ENCODE measurements around the gene BPIFB6.

- TF ChIP-seq ATF3 (CRISPR knock-in tag; conservative IDR thresholded peaks at IDR 0.05): no peak
- TF ChIP-seq CTCF (IDR thresholded peaks at IDR 0.05): no peak
- TF ChIP-seq SP1 (CRISPR knock-in tag; conservative IDR thresholded peaks at IDR 0.05): no peak
- TF ChIP-seq SMAD3 (CRISPR knock-in tag; IDR thresholded peaks at IDR 0.05; ENCODE audit: borderline replicate concordance): no peak
- TF ChIP-seq FOXJ3 (CRISPR knock-in tag; IDR thresholded peaks at IDR 0.05; ENCODE audit: borderline replicate concordance): no peak
- no peak for TF ChIP-seq CREM (CRISPR knock-in tag; IDR thresholded peaks at IDR 0.05)
- no peak for TF ChIP-seq PRRX2 (CRISPR knock-in tag; IDR thresholded peaks at IDR 0.05)
- no peak for TF ChIP-seq TEAD4 (CRISPR knock-in tag; IDR thresholded peaks at IDR 0.05)
- TF ChIP-seq PRDM15 (CRISPR knock-in tag; IDR thresholded peaks at IDR 0.05): no peak
- no peak for TF ChIP-seq ZBTB21 (CRISPR knock-in tag; IDR thresholded peaks at IDR 0.05; ENCODE audit: borderline replicate concordance)
- no peak for TF ChIP-seq USF1 (CRISPR knock-in tag; IDR thresholded peaks at IDR 0.05)
- TF ChIP-seq CREB1 (CRISPR knock-in tag; IDR thresholded peaks at IDR 0.05): no peak
- no peak for TF ChIP-seq NFE2L1 (CRISPR knock-in tag; IDR thresholded peaks at IDR 0.05)
Observed at GRCh38 chr20:33042430-33042829, 11.0 kb downstream of the BPIFB6 start.
